Skin epidermis (tissue), 12 donors: ENCODE data around the gene ZFR.
A peak's percentile ranks its signal among the peaks of the same experiment; 100 is the strongest.
"Not testable (repeated sequence)": the region's sequence is repeated elsewhere in the genome, so short reads cannot be mapped to it uniquely, and the experiment has no call there.

Experiments
- H3K27ac ChIP-seq, 21 experiments: fragments of 200-600 bp; sonication (generic) in 11 of 21; one replicate each; pipeline ENCODE4 v1.5.0; 2020; ENCODE audit warnings: mild to moderate bottlenecking in 3 of 21, inconsistent platforms in 2 of 21, moderate library complexity in 2 of 21
- H3K4me3 ChIP-seq, 7 experiments: fragments of 200-600 bp; sonication (generic) in 2 of 7; one replicate each; pipeline ENCODE4 v1.5.0; 2020; ENCODE audit warnings: inconsistent platforms in 2 of 7, mild to moderate bottlenecking in 2 of 7, moderate library complexity in 1 of 7

Gene ZFR

DNA sequence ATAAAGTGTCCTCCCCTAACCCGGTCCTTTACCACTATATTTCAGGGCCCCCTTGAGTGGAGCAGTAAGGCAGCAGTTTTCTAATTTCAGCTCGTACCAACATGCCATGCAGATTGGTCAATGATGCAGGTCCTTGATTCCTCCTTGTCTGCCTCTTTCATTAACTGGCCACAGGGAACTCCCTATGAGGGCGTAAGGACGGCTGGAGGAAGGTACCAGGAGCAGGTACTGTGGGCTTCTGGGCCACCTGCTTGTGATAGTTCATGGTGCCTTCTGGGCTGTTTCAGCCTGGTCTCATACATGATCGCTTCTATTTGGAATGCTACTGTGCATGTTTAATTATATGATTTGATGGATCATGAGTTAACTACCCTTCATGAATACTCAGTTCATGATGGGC is 9.4 kb upstream of the ZFR start:
- no peak overlapping the region for H3K27ac ChIP-seq
- no peak overlapping the region for H3K4me3 ChIP-seq

DNA sequence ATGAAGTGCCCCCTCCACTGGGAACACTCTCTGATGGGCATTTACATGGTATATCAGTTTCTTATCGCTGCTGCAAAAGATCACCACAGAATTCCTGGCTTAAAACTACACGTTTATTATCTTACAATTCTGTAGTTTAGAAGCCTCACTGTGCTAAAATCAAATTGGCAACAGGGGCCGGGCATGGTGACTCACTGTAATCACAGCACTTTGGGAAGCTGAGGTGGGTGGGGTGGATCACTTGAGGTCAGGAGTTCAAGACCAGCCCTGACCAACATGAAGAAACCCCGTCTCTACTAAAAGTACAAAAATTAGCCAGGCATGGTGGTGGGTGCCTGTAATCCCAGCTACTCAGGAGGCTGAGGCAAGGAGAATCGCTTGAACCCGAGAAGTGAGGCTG is 7.8 kb upstream of the ZFR start:
- H3K27ac ChIP-seq, H3K4me3 ChIP-seq: not testable (repeated sequence)

DNA sequence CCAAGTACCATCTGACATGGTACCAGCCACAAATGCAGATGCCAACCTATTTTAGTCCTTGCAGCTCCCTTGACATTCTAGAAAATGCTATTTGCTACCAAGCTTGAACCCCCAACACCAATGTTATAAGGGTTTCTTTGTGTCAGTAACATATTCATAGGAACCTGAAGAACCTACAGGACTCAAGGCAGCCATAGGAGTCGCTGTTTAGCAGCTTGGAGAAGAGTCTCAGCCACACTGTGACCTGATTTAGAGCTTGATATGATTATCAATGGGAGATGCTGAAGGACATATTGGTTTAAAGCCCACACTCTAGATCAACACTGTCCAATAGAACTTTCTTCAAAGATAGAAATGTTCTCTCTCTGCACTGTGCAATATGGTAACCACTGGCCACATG is 6.4 kb upstream of the ZFR start:
- Histone ChIP-seq H3K4me3 (no peak overlapping the region), H3K27ac (no peak overlapping the region)

DNA sequence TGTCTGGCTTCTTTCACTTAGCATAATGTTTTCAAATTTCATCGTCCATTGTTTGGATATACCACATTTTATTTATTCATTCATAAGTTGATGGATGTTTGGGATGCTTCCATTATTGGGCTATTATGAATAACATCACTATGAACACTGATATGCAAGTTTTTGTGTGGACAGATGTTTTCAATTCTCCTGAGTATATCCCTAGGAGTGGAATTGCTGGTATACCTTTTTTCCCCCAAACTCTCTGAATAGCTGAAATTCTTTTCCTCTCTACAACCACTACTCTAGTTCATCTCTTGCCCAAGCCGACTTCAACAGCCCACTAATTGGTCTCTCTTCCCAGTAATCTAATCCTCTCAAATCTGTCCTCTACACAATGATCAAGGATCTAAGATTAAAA is 4.7 kb upstream of the ZFR start:
- Histone ChIP-seq H3K27ac (no peak overlapping the region), H3K4me3 (no peak overlapping the region)

DNA sequence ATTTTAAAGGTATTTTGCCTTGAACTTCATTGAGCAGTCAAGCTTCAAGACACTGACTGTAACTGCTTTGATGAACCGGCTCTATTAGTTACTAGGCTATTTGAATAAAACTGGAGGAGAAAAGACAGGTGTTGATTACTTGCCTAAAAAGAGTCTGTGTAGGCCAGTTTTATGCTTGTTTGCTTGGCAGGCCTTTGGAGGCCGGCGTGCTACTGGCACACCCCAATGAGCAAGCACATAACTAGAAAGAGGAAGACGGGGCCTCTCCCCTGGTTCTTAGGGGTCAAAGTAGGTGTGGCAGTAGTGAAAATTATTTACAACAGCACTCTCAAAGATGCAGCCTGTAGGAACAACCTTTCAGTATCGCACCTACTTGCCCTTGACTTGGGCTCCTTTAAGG is 2.1 kb upstream of the ZFR start:
- Histone ChIP-seq H3K4me3 (no peak overlapping the region), H3K27ac (peak overlapping the region in 5 of 21 experiments; percentile 0 to 66 (median 32))

DNA sequence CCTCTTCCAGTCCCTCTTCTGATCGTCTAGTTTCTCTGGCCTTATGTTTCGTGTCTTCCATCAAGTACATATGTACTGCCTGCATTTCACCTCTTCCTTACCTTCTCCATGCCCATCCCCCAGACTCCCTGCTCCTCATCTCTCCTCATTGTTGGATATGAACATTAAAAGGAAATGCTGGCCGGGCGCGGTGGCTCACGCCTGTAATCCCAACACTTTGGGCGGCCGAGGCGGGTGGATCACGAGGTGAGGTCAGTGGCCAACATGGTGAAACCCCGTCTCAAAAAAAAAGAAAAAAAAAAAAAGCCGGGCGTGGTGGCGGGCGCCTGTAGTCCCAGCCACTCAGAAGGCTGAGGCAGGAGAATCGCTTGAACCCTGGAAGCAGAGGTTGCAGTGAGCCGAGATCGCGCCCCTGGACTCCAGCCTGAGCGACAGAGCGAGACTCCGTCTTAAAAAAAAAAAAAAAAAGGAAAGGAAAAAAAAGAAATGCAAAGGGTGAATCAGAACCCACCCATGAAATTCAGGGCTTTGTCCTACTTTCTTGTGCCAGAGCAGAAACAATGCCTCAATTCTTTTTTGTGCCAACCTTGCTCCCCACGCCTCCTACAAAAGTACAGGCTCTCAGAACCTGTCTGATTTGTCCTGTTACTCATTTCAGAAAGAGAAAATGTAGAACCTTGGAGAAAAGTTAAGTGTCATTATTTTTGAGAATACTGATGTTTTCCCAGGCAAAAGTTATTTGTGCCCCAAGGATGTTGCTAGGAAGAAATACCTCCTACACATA is 1.5 kb upstream of the ZFR start:
- H3K27ac ChIP-seq = peak overlapping the region in 5 of 21 experiments; percentile 0 to 99 (median 27)
- no peak overlapping the region for H3K4me3 ChIP-seq

DNA sequence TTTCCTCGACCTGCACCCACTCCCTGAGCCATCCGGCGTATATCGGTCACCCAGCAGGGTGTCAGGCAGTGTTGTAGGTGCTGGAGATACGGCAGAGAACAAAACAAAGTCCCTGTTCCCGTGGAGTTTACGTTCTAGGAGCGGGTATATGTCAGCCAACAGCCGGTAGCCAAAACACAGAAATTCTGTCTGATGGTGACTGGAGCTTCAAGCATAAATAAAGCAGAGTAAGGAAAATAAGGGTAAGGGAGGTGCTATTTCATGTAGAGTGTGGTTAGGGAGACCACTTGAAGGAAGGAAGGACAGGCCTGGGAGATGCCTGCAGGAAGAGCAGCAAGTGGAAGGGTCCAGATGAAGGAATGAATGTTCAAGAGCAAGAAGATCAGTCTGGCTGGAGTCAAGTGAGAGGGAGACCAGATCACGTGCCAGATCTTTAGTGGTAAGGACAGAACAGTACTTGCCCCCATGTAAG is 783 bp upstream of the ZFR start:
- H3K4me3 ChIP-seq = peak overlapping the region in 3 of 7 experiments; percentile 86 to 92 (median 90)
- H3K27ac ChIP-seq = peak overlapping the region in 6 of 21 experiments; percentile 92 to 99 (median 99)

DNA sequence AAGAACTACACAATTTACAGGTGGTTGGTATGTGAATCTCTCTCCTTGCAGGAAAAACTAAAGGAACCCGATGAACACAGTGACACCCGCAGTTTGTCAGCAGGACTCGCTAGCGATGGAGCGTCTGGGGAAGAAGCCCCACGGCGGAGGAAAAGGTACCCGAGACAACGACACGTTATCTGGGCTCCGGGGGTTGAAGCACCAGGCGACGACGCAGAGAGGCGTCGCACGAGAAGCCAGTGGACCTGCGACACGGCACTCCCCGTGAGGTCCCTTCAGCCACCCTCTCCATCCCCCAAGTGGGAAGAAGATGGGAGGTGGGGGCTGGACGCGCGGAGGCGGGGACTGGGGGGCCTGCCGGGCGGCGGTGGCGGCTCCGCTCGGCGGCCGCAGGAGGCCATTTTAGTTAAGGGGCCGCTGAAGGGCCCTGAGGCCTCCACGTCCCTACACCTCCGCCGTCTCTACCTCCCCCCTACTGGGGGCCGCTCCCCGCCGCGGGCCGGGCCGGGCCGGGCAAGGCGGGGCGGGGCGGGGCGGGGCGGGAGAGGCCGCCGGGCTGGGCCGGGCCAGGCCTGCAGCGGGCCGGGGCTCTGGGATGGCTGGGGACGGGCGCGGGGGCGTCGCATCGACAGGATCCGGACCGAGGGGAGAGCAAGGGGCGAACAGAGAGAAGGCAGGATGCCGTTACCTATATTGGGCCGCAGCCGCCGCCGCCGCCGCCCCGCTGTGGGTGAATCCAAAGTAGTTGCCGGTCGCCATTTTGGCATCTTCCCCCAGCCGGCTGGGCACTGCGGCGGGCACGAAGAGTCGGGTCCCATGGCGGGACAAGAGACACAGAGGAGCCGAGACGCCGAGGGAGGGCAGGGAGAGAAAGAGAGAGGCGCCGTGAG is 754 bp downstream of the ZFR start:
- H3K4me3 ChIP-seq = peak overlapping the region; percentile 70 to 95 (median 90)
- H3K27ac ChIP-seq = peak overlapping the region; percentile 87 to 99 (median 97)

DNA sequence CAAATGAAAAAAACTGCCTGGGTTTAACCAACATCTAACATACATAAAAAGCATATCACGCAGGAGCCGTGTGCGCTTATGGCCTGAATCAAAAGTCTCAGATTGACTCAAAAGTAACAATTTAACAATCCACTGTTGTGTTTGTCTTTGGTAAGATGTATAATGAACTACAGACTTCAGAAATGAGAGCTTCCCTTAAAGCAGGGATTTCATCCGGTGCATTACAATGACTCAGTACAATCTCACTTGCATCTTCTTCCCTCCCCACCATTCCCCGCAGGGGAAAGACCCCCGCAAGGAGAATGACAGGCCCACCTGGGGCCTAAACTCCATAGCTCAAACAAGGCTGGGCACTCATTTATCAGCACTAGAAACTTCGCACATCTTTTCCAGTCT is 1.4 kb downstream of the ZFR start:
- peak overlapping the region in 20 of 21 experiments; percentile 87 to 99 (median 97) for H3K27ac ChIP-seq
- H3K4me3 ChIP-seq = peak overlapping the region; percentile 70 to 95 (median 90)

DNA sequence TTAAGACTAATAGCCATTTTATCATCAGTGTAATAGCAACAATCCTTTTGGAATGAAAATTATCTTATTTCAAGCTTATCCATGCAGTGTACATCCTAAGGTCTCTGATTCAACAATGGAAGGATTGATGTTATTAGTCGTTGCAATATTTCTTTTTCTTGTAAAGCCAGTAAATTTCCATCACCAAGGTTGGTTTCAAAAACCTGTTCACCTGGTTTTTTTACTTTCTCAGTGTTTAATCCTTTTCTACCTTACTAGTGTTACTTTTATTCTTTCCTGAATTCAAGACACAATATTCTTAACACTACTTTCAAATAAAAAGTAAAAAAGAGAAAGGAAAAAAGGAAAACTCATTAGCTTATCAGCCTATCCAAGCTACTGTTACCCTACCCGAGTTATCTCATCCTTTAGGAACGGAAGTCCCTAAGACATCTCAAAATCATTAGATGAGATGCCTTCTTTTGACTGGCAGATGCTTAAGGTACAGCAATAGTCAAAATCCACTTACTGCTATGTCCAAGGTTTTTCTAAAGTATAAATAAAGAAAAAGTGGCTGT is 5.4 kb downstream of the ZFR start:
- Histone ChIP-seq H3K4me3 (no peak overlapping the region), H3K27ac (no peak overlapping the region)

DNA sequence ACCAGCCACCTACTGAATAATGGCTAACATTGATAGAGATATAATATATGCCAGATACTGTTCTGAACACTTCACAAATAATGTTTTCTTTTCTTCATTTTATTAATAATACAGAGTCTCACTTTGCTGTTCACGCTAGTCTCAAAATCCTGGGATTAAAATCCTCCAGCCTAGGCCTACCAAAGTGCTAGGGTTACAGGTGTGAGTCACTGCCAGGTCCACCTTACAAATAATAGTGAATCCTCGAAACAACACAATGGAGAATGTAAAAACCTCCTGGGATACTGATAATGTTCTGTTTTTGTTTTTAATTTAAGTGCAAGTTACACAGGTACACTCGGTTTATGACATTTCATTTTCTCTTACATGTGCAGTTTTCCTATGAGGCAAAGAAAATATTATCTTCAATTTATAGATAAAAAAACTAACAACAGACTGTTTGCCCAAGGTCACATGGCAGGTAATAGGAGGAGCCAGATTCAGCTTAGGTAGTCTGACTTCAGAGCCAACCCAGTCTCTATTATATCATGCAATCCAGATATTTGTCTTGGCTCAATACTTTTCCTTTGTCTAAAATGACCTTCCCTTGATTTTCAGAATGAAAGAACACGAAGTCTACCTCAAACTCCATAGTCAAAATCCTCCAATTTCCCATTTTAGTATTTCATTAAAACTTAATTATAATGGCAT is 7.8 kb downstream of the ZFR start:
- Histone ChIP-seq H3K27ac (no peak overlapping the region), H3K4me3 (no peak overlapping the region)

DNA sequence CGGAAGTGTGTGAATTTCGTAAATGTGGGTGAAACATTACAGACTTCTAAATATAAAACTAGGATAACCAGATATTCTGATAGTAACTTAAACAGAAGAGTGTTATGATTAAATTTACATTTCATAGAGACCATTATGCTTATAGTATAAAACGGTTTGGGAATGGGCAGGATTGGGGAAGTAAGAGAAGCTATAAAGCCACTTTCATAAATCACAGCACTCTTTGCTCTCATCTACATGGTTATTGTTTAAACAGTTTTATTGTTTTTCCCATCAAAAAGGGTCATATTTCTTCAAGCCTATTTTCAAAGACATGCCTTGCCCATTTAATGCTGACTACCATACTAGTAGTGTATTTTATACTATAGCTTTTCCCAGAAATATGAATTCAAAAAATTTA is 9.2 kb downstream of the ZFR start:
- Histone ChIP-seq H3K4me3 (no peak overlapping the region), H3K27ac (no peak overlapping the region)

DNA sequence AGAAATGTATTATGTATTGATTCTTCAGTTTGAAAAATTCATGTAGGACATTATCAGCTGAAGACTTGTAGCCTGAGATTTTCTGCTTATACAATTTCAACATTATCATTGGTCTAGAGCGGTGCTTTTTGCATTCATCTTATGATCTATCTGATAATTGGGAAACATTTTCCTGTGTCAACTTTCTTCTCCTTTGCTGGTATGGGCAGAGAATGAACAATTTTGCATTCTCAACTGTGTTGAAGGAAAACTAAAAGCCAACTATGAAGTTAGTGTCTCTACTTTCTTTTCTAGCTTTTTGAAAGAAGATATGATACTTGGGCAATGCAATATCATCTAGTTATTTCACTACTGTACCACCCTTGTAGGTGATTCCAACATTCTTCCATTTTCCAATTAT is 10.3 kb downstream of the ZFR start:
- Histone ChIP-seq H3K4me3 (no peak overlapping the region), H3K27ac (no peak overlapping the region)

DNA sequence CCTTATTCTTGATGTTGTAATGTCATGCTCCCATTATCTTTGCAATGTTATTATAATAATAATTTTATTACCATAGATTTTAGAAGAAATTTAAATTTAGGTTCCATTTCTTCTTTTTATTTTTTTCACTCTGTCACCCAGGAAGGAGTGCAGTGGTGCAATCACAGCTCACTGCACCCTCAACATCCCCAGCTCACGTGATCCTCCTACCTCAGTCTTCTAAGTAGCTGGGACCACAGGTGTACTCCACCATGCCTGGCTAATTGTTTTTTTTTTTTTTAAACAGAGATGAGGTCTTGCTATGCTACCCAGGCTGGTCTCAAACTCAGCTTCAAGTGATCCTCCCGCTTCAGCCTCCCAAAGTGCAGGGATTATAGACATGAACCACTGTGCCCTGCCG is 11.9 kb downstream of the ZFR start:
- Histone ChIP-seq H3K27ac (no peak overlapping the region), H3K4me3 (no peak overlapping the region)

DNA sequence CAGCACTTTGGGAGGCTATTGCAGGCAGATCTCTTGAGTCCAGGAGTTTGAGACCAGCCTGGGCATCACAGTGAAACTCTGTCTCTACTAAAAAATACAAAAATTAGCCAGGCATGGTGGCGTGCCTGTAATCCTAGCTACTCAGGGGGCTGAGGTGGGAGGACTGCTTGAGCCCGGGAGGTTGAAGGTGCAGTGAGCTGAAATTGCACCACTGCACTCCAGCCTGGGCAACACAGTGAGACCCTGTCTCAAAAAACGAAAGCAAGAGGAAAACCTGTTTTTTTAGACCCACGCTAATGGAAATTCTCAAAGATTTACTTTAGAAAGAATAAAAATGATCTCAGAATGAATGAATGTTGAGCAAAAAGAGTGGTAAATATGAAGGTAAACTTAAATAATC is 13.7 kb downstream of the ZFR start:
- not testable (repeated sequence) for H3K27ac ChIP-seq, H3K4me3 ChIP-seq

DNA sequence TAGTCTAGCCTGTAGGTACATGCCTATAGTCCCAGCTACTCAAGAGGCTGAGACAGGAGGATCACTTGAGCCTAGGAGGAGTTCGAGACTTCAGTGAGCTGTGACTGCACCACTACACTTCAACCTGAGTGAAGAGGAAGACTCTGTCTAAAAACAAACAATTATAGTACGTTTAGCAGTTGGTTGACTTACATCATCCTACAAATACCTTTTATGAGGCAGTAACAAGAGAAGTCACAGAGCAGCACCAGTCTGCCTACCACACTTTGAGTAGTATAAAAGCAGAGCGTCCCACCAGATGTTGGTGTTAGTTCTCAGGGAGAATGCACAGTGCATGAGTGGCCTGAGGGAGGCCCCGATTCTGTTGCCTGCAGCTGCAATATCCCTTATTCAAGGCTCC is 16.1 kb downstream of the ZFR start:
- Histone ChIP-seq H3K4me3 (no peak overlapping the region), H3K27ac (peak overlapping the region in 1 of 21 experiments; percentile 7)

DNA sequence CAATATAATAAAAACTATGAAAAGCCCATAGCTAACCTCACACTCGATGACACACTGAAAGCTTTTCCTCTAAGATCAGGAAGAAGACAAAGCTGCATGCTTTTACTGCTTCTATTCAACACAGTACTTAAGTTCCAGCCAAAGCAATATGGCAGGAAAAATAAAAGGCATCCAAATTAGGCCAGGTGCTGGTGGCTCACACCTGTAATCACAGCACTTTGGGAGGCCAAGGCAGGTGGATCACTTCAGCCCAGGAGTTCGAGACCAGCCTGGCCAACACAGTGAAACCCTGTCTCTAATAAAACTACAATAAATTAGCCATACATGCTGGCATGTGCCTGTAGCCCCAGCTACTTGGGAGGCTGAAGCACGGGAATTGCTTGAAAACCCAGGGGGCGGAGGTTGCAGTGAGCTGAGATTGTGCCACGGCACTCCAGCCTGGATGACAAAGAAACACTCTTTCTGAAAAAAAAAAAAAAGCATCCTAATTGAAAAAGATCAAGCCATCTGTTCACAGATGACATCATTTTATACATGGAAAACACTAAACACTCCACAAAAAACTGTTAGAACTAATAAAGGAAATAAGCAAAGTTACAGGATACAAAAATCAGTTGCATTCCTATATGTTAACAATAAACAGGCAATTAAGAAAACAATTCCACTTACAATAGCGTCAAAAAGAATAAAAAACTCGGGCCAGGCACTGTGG is 17.9 kb downstream of the ZFR start:
- Histone ChIP-seq H3K4me3 (no peak overlapping the region), H3K27ac (no peak overlapping the region)

DNA sequence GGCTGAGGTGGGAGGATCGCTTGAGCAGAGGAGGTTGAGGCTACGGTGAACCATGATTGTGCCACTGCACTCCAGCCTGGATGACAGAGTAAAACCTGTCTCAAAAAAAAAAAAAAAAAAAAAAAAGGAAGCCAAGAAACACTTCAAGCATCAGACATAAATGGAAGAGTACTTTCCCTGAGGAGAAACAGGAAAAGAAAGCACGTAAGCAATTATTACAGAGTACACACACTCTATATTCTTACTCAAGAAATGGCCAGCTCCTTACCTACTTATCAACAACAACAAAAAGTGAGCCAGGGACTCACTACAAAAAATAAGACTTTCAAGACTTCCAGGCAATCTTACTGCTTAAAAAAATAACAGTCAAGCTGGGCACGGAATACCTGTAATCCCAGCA is 21.8 kb downstream of the ZFR start:
- no peak overlapping the region for H3K27ac ChIP-seq

DNA sequence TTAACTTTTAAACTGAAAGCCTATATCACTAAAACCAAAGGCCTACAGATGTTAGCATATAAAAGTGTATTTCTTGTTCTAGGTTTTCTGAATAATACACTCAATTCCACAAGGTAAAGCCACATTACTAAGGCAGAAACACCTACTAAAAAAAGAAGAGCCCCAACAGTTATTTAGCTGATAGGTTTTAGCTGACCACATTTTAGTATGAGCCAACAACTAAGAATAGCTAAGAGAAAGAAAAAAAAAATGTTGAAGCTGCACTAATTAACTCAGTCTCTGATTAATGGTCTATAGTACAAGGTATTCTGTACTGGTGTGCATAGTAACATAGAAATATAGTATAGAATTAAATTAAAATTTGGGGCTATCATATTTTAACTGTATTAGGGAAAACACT is 23.5 kb downstream of the ZFR start:
- no peak overlapping the region for H3K27ac ChIP-seq
- no peak overlapping the region for H3K4me3 ChIP-seq

More for the DNA sequence above, 21.8 kb downstream of the ZFR start:
- H3K4me3 ChIP-seq = no peak overlapping the region
